KMS-11 (cell line): ENCODE results near the gene RAB11FIP3.

ENCODE experiments used
- H2AFZ ChIP-seq: fragments of 200-600 bp; sonication (generic); 2 replicates; pipeline ENCODE4 v1.6.1; 2016; ENCODE audit warnings: antibody characterized with exemption, mixed run types, low read depth
- H3K27ac ChIP-seq: fragments of 200-600 bp; sonication (generic); 2 replicates; pipeline ENCODE4 v1.6.1; 2016; ENCODE audit warnings: mild to moderate bottlenecking, mixed run types
- H3K27me3 ChIP-seq: fragments of 200-600 bp; sonication (generic); 2 replicates; pipeline ENCODE4 v1.6.1; 2017; ENCODE audit warnings: mild to moderate bottlenecking, low read depth, mixed run types, moderate library complexity; ENCODE audit not compliant: insufficient read depth
- H3K36me3 ChIP-seq: fragments of 200-600 bp; sonication (generic); 2 replicates; pipeline ENCODE4 v1.6.1; 2017; ENCODE audit warnings: mild to moderate bottlenecking, mixed run types; ENCODE audit not compliant: insufficient read depth
- H3K4me1 ChIP-seq: fragments of 200-600 bp; sonication (generic); 2 replicates; pipeline ENCODE4 v1.6.1; 2016; ENCODE audit warnings: mild to moderate bottlenecking, low read depth, mixed run types; ENCODE audit not compliant: poor library complexity, severe bottlenecking
- H3K4me2 ChIP-seq: fragments of 200-600 bp; sonication (generic); 2 replicates; pipeline ENCODE4 v1.7.0; 2016; ENCODE audit warnings: mild to moderate bottlenecking, mixed run types
- H3K4me3 ChIP-seq: fragments of 200-600 bp; sonication (generic); IDR thresholded peaks from 2 replicates; pipeline ENCODE4 v1.6.1; 2017; ENCODE audit warnings: low read depth, low read length, mixed read lengths; ENCODE audit not compliant: insufficient read depth
- H3K79me2 ChIP-seq: fragments of 200-600 bp; sonication (generic); 2 replicates; pipeline ENCODE4 v1.6.1; 2016; ENCODE audit warnings: low read depth, mixed run types; ENCODE audit not compliant: insufficient read depth
- H3K9ac ChIP-seq: fragments of 200-600 bp; sonication (generic); 2 replicates; pipeline ENCODE4 v1.6.1; 2016; ENCODE audit warnings: mild to moderate bottlenecking, mixed run types
- H4K20me1 ChIP-seq: fragments of 200-600 bp; sonication (generic); 2 replicates; pipeline ENCODE4 v1.6.1; 2016; ENCODE audit warnings: mild to moderate bottlenecking, mixed run types; ENCODE audit not compliant: insufficient read depth
- CTCF ChIP-seq: fragments of 200-600 bp; sonication (generic); conservative IDR thresholded peaks from 2 replicates; pipeline ENCODE4 v1.6.1; 2017; ENCODE audit warnings: low read depth, mild to moderate bottlenecking, antibody characterized with exemption, low read length, moderate library complexity, mixed read lengths

RAB11FIP3 gene

DNA sequence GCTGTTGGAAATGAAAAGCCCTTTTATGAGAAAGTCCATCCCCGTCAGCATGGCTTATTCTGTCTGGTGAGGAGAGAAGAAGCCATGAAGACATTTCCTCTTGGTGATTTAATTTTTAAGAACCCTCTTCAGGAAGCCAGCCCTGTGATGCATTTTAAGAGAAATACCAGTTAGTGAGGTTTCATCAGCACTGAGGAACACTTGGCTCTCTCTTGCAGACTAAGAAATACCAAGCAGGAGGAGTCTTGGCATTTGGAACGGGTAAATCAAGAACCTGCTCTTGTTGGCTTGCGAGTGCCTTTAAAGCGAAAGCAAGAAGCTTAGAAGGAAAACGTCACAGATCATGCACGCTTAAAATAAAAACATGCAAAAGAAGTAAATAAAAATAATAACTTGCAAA lies 17.5 kb downstream of the RAB11FIP3 start:
- Histone ChIP-seq H3K4me3 (no peak overlapping the region), H3K4me2 (no peak overlapping the region), H3K9ac (no peak overlapping the region), H3K27ac (no peak overlapping the region), H3K36me3 (no peaks in the 10 kb centered on the region), H3K27me3 (no peaks in the 10 kb centered on the region), H4K20me1 (no peaks in the 10 kb centered on the region), H2AFZ (no peak overlapping the region), H3K4me1 (no peaks in the 10 kb centered on the region), H3K79me2 (no peaks in the 10 kb centered on the region; the same call in 1 of the 2 replicates)
- TF ChIP-seq CTCF: no peak

DNA sequence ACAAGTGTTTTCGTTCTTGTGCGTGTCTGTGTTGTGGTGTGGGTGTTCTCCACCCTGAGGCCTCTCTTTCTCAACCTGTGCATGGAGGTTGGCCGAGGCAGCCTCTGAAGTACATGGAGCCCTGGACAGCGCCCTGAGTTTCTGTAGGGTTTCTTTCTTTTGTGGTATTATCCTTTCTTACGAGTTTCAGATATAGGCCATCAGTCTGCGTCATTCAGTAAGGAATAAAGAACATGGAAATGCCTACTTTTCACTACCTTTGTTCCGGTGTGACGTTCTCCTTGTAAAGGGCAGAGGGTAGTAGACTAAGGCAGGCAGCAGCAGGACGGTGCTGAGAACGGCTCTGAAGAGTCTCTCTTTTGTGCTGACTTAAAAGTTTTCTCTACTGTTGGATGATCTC lies 18.6 kb downstream of the RAB11FIP3 start:
- H4K20me1 ChIP-seq: no peaks in the 10 kb centered on the region
- H3K4me3 ChIP-seq: no peak overlapping the region
- no peaks in the 10 kb centered on the region for H3K27me3 ChIP-seq
- no peak overlapping the region for H3K4me2 ChIP-seq
- no peak overlapping the region for H3K9ac ChIP-seq
- no peak for TF ChIP-seq CTCF
- H3K4me1 ChIP-seq: no peaks in the 10 kb centered on the region
- H3K27ac ChIP-seq: no peak overlapping the region
- H3K36me3 ChIP-seq: no peaks in the 10 kb centered on the region
- no peaks in the 10 kb centered on the region; the same call in 1 of the 2 replicates for H3K79me2 ChIP-seq
- H2AFZ ChIP-seq: no peak overlapping the region

DNA sequence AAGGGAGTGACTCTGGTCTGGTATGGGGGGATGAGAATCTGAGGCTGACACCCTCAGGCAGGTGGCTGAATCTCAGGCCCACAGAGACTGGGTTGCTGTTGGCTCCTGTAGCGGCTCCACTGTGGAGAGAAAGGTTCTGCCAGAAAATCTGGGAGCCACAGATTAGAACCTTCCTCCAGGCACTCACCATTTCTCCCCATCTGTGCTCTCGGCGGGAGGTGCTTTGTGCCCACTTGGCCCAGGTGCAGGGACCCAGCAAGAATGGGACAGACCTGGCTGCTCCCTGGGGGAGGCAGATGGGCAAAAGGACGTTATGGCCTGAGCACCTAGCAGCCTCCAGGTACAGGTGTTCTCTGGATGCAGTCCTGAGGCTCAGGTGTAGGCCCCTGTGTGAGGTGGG lies 20.1 kb downstream of the RAB11FIP3 start:
- no peak overlapping the region for H3K4me2 ChIP-seq
- no peaks in the 10 kb centered on the region for H3K4me1 ChIP-seq
- no peak for TF ChIP-seq CTCF
- no peaks in the 10 kb centered on the region for H3K27me3 ChIP-seq
- no peak overlapping the region for H2AFZ ChIP-seq
- H3K79me2 ChIP-seq: no peaks in the 10 kb centered on the region; the same call in 1 of the 2 replicates
- no peak overlapping the region for H3K27ac ChIP-seq
- H3K36me3 ChIP-seq: no peaks in the 10 kb centered on the region
- no peak overlapping the region for H3K4me3 ChIP-seq
- no peak overlapping the region for H3K9ac ChIP-seq
- no peaks in the 10 kb centered on the region for H4K20me1 ChIP-seq

DNA sequence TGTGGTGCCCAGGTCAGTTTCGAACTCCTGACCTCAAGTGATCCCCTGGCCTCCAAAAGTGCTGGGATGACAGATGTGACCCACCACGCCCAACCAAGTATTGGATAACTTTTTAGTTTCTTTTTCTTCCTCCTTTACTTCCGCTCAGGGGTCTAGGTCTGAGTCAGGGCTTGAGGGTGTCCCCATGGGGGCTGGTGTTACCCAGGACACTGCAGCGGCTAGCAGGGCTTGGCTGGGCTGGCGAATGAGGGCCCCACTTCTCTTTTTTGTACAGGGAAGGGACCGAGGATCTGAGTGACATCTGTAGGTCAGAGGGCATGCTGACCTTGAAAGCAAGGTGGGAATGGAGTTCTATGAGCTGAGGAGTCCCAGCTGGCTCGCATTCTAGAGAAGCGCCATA lies 24.9 kb downstream of the RAB11FIP3 start:
- H2AFZ ChIP-seq: no peak overlapping the region
- no peaks in the 10 kb centered on the region for H4K20me1 ChIP-seq
- no peak overlapping the region for H3K27ac ChIP-seq

More for the DNA sequence above, 24.9 kb downstream of the RAB11FIP3 start:
- Histone ChIP-seq H3K79me2 (no peaks in the 10 kb centered on the region), H3K9ac (no peak overlapping the region), H3K36me3 (no peaks in the 10 kb centered on the region), H3K4me3 (no peak overlapping the region), H3K4me1 (peaks cover 10% of the 10 kb centered on the region), H3K27me3 (no peaks in the 10 kb centered on the region), H3K4me2 (no peak overlapping the region)
- no peak for TF ChIP-seq CTCF
